RPMI7951 (cell line): ENCODE results near the gene PRLHR. TPM values are rescaled to one million over a fixed set of nuclear protein-coding genes. Genes with fewer than 3 reads are reported as not detected.
A peak's percentile ranks its signal among the peaks of the same experiment; 100 is the strongest.

Experiments
- DNase-seq: peaks from one replicate; pipeline ENCODE4 v3.0.0-alpha.2; 2012; ENCODE audit warnings: low read depth
- total RNA-seq: library from RNA; depleted of rRNA; stranded (reverse); fragments of >200 nt; shearing (Covaris generic); gene quantifications from 2 replicates; pipeline ENCODE4 v1.2.3, GENCODE V29; 2014; rRNA removed

Gene PRLHR
- total RNA-seq, 1 experiment from 2014 or later, result not detected

DNA sequence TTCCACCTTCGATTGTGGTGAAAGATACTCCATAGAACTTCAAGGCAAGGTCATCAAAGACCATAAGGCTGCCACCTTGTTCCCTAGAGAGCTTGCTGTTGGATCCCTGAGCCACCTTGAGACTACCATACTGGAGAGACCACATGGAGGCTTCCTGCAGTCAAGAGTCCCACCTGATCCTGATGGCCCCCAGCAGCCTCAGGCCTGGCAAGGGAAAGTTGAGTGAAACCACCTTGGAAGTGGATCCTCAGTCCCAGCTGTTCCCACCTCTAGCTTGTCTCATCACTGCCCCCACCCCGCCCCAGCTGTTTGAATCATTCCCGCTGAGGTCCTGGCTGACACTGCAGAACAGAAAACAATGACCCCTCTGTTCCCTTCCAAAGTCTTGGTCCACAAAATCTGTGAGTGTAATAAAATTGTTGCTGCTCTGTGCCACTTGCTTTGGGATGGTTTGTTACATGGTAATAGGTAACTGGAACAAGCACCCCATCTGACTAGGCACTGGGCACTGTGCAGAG is 32.0 kb downstream of the PRLHR start:
- no peak for DNase-seq

DNA sequence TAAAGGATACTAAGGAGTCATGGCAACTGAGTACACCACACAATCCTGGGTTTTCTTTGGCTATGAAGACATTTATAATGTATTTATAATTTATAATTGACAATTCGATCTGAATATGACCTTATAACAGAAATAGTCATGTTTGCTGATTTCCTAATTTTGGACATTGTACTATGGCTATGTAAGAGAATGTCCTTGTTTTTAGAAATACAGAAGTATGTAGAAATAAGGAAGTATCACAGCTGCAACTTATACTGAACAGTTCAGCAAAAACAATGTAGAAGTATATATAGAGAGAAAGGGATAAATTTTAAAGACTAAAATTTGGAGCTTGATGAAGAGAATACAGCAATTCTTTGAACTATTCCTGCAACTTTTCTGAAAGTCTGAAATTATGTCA is 32.6 kb downstream of the PRLHR start:
- no peak for DNase-seq

DNA sequence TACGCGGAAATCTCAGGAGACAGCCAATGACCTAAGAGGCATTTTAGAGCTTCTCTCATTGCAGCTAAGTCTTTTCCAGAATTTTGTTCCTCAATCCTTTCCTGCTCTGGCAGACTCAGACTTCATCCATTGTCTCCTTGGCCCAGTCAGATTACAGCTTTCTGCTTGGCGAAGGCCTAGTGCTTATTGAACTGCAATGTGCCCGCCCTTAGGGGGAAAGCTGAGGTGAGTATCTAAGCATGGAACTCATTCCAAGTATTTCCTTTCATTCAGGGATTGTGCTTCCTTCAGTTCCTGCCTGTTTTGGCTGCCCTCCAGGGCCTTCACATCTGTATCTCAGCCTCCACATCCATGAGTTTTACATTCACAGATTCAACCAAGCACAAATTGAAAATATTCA is 37.5 kb downstream of the PRLHR start:
- no peak for DNase-seq

DNA sequence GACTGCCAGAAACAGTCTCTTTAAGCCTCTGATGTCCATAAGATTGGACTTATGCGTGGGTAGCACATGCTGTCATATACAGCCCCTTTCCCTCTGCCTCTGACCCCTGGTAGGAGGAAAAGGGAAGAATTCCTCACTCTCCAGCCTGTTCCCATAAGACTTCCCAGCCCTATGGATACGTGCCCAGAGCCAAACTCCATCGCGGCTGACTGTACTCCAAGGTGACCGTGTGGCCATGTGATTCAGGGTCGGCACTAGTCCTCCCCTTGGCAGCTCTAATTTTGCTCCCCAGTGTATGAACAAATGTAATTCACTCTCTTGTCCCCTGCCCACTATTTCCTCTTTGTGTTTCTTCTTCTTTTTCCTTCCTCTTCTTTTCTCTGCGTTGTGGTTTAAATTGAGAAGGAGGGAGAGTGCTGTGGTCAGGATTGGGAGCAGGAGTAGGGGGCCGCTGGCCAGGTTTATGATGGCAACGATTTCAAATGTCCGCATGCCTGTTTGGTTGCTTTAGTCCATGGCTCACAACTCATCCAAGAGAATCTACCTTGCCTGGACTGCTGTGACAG is 43.8 kb downstream of the PRLHR start:
- no peak for DNase-seq

DNA sequence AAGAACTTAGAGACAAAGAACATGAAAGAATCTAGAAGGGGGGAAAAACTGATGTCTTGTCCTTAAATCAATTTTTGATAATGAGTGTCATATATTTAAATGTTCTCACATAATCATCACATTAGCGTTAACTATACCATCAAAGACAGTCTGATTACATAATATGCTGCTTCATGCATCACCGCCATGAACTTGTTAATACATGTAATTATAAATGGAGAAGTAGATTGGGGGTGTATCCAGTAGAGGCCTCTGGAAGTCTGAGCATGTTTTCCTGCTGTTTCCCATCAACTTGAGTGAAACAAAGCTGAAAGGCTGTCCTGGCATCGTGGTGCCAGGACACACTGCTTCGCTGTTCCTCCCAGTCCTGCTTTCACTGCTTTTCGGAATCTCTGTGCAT is 48.2 kb downstream of the PRLHR start:
- no peak for DNase-seq

DNA sequence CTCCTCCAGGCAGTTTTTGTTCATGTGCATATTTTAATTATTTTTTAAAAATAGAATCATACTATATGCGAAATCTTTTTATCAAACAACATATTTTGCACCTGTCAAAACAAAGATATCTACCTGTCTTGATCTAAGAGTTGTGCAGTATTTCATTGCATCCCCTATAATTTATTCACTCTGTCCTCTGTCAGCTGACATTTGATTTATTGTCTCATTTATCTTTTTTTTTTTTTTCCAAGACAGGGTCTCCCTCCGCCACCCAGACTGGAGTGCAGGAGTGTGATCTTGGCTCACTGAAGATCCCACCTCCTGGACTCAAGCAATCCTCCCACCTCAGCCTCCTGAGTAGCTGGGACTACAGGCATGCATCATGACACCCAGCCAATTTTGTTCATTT is 49.0 kb downstream of the PRLHR start:
- no peak for DNase-seq

DNA sequence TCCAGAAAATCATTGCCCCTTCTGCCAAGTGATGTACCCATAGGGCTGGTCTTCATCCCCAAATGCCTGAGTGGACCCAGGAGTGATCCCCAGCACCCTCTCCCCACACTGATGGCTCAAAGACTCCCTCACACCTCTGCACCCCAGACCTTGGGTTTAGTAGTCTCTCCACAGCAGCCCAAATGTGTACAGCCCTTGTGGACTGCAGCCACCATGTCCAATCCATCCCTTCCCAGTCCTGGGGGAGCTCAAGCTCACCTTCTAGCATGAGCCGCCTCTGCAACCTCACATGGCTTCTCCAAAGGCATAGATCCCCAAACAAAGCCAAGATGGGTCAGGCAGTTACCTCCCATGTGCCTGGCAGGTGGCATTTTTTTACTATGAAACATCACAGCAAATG is 50.1 kb downstream of the PRLHR start:
- DNase-seq, result no peak

DNA sequence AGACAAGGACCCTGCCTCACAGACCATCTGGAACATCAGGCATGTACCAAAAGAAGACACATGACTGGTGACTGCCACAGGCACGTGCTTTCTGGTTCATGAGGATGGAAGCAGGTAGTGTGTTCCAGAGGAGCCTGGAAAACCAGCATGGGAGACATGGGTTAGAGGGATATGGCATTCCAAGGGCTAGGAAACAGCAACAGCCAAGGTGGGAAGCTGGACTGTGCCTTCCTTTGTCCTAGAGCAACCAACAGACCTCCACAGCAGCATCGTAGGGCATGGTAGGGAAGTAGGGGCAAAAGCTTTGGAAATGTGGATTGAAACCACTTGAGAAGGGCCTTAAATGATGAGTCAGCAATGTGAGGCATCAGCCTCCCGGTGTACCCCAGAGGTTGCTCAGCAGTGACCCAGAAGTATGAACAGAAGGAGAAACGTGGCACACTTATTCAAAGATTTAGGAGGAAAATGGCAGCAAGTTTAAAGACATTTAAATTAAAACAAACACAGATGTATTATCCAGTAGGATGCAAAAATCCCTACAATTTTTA is 51.0 kb downstream of the PRLHR start:
- DNase-seq, result no peak

DNA sequence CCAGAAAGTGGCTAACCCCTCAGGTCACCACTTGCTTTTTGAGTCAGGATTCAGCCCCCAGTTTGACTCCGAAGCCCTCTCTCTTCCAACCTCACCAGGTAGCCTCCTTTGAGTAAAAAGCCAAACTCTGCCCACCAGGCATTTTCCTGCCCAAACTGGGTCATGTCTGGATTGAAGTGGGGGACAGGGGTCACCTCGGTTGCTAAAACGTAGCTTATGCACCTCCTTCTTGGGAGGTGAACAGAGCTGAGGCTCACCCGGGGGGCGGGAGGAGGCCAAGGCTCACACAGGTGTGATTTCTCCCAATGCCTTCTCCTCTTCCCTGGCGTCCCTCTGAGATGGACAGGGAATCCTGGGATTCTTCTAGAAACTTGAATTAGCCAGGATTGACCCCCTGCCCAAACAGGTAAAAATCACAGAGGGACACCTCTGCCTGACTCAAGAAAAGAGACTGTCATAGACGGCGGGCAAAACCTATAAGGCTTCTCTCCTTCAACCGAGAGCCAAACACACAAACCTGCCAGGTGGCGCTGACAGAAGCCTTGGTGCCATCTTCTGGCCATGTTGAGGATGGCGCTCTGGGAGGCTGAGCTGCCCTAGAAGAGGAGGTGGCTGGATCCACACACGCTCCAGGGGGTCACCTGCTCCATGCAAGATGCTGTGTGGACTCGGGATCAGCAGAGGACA is 51.6 kb downstream of the PRLHR start:
- DNase-seq, result peak; percentile 34

DNA sequence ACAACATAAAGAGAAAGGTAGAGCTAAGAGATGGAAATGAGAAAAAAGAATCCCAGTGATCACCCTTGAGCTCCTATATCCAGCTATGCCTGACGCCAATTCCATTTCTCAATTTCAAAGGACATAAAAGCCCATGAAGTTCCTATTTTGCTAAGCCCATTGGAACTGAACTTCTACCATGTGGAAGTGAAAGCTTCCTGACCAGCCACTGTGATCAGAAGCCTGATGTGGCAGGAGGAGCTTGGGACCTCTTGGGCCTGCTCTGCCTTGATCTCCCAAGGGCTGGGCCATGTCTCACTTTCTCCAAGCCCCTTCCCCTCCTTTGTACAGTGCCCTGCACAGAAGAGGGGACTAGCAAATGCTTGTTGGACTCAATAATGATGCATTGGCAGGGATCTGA is 52.7 kb downstream of the PRLHR start:
- DNase-seq, result no peak

DNA sequence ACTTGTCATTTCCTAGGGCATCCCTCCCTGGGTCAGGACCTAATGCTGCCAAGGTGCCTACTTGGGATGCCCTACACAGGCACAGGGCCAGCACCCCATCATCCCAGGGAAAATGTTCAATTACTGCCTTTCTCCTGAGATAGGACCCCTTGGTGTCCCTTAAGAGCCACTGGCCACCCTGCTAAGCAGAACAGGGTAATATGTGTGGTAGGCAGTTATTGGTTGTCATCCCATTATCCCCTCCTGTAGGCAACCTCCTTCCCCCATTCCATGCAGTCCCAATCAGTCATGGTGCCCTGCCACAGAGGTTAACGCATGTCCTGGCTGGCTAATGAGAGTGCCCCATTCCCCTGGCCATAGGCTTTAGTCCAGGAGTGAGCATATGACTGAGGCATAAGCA is 53.2 kb downstream of the PRLHR start:
- DNase-seq, result no peak

DNA sequence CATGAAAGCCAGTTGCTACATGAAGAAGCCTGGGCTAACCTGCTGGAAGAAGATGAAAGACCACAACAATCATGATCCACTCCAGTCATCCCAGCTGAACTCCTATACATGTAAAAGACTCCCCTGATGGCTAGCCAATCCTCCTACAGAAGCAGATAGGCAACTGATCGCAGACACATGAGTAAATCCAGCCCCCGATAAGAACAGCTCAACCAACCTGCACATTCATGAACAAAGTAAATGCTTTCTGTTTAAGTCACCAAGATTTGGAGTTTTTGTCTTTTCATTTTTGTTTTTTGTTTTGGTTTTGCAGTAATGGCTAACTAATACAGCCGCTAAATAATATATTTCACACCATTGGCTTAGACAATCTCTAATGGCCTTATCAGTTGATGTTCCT is 53.7 kb downstream of the PRLHR start:
- DNase-seq, result no peak

Other genes with a start within 250 kb of the PRLHR start
- gene CACUL1, start 159.3 kb upstream of the PRLHR start, total RNA-seq, result 12.7 and 13.5 TPM in 2 replicates